CD4-positive, alpha-beta memory T cell (primary cell): ENCODE data around the gene TMEM272. TPM values are rescaled to one million over a fixed set of nuclear protein-coding genes. Genes with fewer than 3 reads are reported as not detected.

ENCODE experiments used
- CTCF ChIA-PET: fragments of 350-600 bp; sonication (Branson Sonifier 250); formaldehyde crosslinking; loops from one replicate; lab custom pipeline; 2021; ENCODE audit warnings: inconsistent platforms; ENCODE audit not compliant: partially characterized antibody; lab: Charles Lee
- POLR2A ChIA-PET: fragments of 350-600 bp; sonication (Branson Sonifier 250); formaldehyde crosslinking; loops from one replicate; lab custom pipeline; 2021; ENCODE audit not compliant: partially characterized antibody; lab: Charles Lee
- DNase-seq, 5 donors: peaks; one replicate each; pipeline versions ENCODE4 v3.0.0 to v3.0.0-alpha.2; 2020 to 2022; ENCODE audit warnings: mixed read lengths in 1 of 5
- H3K27ac ChIP-seq: one replicate; pipeline ENCODE4 v1.7.0; 2013; ENCODE audit warnings: low read depth, low read length
- H3K27me3 ChIP-seq: 2 replicates; pipeline ENCODE4 v1.7.0; 2013; ENCODE audit warnings: mild to moderate bottlenecking, low read length, moderate library complexity; ENCODE audit not compliant: insufficient read depth
- H3K36me3 ChIP-seq: 2 replicates; pipeline ENCODE4 v1.7.0; 2013; ENCODE audit warnings: mild to moderate bottlenecking, low read length, moderate library complexity; ENCODE audit not compliant: insufficient read depth
- H3K4me1 ChIP-seq: 2 replicates; pipeline ENCODE4 v1.7.0; 2013; ENCODE audit warnings: mild to moderate bottlenecking, low read length, moderate library complexity; ENCODE audit not compliant: insufficient read depth
- H3K4me3 ChIP-seq, 2 donors: one replicate each; pipeline ENCODE4 v1.7.0; 2013; ENCODE audit warnings: low read length in 2 of 2, mild to moderate bottlenecking in 1 of 2
- H3K9me3 ChIP-seq, 2 donors: one replicate each; pipeline ENCODE4 v1.7.0; 2013; ENCODE audit warnings: low read length in 2 of 2, control low read depth in 1 of 2; ENCODE audit not compliant: control insufficient read depth in 1 of 2
- H3K27ac Mint-ChIP-seq, 7 donors: one replicate each; pipeline ENCODE4 v1.8.0; 2020 to 2021; ENCODE audit warnings: mixed read lengths in 7 of 7, mild to moderate bottlenecking in 6 of 7, inconsistent platforms in 3 of 7, moderate library complexity in 3 of 7
- H3K27me3 Mint-ChIP-seq, 2 donors: one replicate each; pipeline ENCODE4 v1.8.0; 2020 to 2021; ENCODE audit warnings: mixed read lengths in 2 of 2
- H3K36me3 Mint-ChIP-seq, 2 donors: one replicate each; pipeline ENCODE4 v1.8.0; 2020 to 2021; ENCODE audit warnings: mixed read lengths in 2 of 2, inconsistent platforms in 1 of 2, mild to moderate bottlenecking in 1 of 2
- H3K4me1 Mint-ChIP-seq, 4 donors: one replicate each; pipeline ENCODE4 v1.8.0; 2020 to 2021; ENCODE audit warnings: mixed read lengths in 4 of 4, mild to moderate bottlenecking in 1 of 4
- H3K4me3 Mint-ChIP-seq, 8 donors: one replicate each; pipeline ENCODE4 v1.8.0; 2020 to 2021; ENCODE audit warnings: mixed read lengths in 8 of 8, mild to moderate bottlenecking in 7 of 8, moderate library complexity in 6 of 8, inconsistent platforms in 3 of 8
- H3K9me3 Mint-ChIP-seq, 8 donors: one replicate each; pipeline ENCODE4 v1.8.0; 2020 to 2021; ENCODE audit warnings: mixed read lengths in 8 of 8, mild to moderate bottlenecking in 5 of 8, inconsistent platforms in 3 of 8, moderate library complexity in 1 of 8
- intact Hi-C: fragments of 100-400 bp; cut with micrococcal nuclease; formaldehyde crosslinking; loops from one replicate; pipeline ENCODE4 v1.15.1; 2023
- polyA plus RNA-seq, 2 donors: library from polyadenylated mRNA; unstranded; fragments of 300-500 nt; fragmentation: Illumina TruSeq; gene quantifications; one replicate each; pipeline ENCODE4 v1.2.3, GENCODE V29; 2021
- total RNA-seq, 2 experiments: library from RNA; stranded (reverse); gene quantifications; one replicate each; pipeline ENCODE4 v1.2.3, GENCODE V29; 2021

TMEM272 gene
- total and polyA plus RNA-seq, 4 experiments from 2014 or later: 0.41 to 9.0 (median 7.9) TPM; not detected in 1

DNA sequence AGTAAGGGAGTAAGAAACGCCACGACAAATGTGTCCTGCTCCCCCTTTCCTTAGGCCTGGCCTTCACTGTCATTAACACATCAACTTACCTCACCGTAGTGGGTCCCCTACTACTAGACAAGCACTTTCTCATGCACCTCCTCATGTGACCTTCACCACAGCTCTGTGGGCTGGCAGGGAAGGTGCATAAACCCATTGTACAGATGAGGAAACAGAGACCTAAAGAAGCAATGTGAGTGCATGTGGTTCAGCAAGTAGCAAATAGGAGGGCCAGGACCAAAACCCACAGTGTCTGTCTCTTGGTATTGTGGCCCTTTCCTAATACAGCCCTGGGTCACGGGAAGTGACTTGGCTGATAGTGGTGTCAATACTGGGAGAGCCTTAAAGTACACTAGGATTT lies 22.1 kb upstream of the TMEM272 start:
- Histone ChIP-seq H3K36me3 (no peaks in the 10 kb centered on the region), H3K27me3 (no peaks in the 10 kb centered on the region), H3K4me1 (no peaks in the 10 kb centered on the region), H3K9me3 (no peaks in the 10 kb centered on the region), H3K27ac (no peak overlapping the region), H3K4me3 (no peak overlapping the region)
- peaks cover 0 to 8% (median under 1%) of the 10 kb centered on the region in 4 donors for H3K4me1 Mint-ChIP-seq
- no peaks in the 10 kb centered on the region for H3K36me3 Mint-ChIP-seq
- peaks cover 2 to 6% of the 10 kb centered on the region in 2 donors for H3K27me3 Mint-ChIP-seq
- peak overlapping the region in 1 of 8 donors; percentile 61 for H3K4me3 Mint-ChIP-seq
- POLR2A ChIA-PET: no interaction called here
- intact Hi-C loops: no loop called here
- no peak for DNase-seq
- no peak overlapping the region for H3K27ac Mint-ChIP-seq
- no peaks in the 10 kb centered on the region for H3K9me3 Mint-ChIP-seq
- CTCF ChIA-PET: interaction anchor here (1.8 kb wide), 1 partner anchor 17 kb away, joined by 6 read pairs; no protein-coding TSS in a partner anchor

DNA sequence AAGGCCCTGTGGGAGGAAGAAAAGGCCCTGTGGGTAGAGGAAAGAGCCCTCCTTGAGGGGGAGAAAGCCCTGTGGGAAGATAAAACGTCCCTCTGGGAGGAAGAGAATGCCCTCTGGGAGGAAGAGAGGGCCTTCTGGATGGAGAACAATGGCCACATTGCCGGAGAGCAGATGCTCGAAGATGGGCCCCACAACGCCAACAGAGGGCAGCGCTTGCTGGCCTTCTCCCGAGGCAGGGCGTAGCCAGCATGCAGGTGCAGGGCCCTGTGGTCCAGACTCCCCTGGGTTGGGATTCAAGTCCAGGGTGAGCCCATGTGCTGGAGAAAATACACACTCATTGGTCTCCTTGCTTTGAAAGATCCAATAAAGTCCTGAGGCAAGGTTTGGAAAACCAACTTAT lies 20.9 kb upstream of the TMEM272 start:
- Mint-ChIP-seq H3K9me3 (no peaks in the 10 kb centered on the region), H3K4me3 (no peak overlapping the region), H3K36me3 (no peaks in the 10 kb centered on the region), H3K27ac (no peak overlapping the region), H3K4me1 (peaks cover 0 to 8% (median under 1%) of the 10 kb centered on the region in 4 donors), H3K27me3 (peaks cover 2 to 6% of the 10 kb centered on the region in 2 donors)
- no peak overlapping the region for H3K4me3 ChIP-seq
- CTCF ChIA-PET: no interaction called here
- no peaks in the 10 kb centered on the region for H3K9me3 ChIP-seq
- no peaks in the 10 kb centered on the region for H3K4me1 ChIP-seq
- intact Hi-C loops: no loop called here
- H3K36me3 ChIP-seq: no peaks in the 10 kb centered on the region
- POLR2A ChIA-PET: no interaction called here
- H3K27me3 ChIP-seq: no peaks in the 10 kb centered on the region
- no peak for DNase-seq
- H3K27ac ChIP-seq: no peak overlapping the region

DNA sequence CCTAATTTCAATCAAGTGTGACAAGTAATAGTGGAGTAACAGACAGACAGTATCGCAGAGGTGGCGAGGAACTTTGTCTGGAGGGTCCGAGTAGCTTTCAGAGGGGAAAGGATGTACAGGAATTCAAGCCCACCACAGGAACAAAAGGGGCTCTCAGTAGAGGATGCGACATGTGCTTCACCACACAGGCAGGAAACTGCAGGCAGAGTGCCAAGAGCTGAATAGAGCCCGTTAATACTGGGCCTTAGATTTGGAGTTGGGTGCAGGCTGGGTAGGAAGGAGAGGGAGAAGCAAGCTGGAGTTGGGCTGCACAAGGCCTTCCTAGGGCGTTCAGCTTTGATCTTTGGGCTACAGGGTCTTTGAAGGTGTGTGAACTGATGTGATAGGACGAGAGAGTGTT lies 18.0 kb upstream of the TMEM272 start:
- intact Hi-C loops: no loop called here
- no peaks in the 10 kb centered on the region for H3K9me3 Mint-ChIP-seq
- peaks cover 0 to 8% (median under 1%) of the 10 kb centered on the region in 4 donors for H3K4me1 Mint-ChIP-seq
- ChIA-PET CTCF (interaction anchor here (0.6 kb wide), 1 partner anchor 332 kb away, joined by 3 read pairs; no protein-coding TSS in a partner anchor), POLR2A (interaction anchor here (0.9 kb wide), 1 partner anchor 11 kb away, joined by 3 read pairs; no protein-coding TSS in a partner anchor)
- peaks cover 2 to 4% of the 10 kb centered on the region in 2 donors for H3K27me3 Mint-ChIP-seq
- H3K4me3 ChIP-seq: no peak overlapping the region
- H3K27ac ChIP-seq: no peak overlapping the region
- no peak overlapping the region for H3K4me3 Mint-ChIP-seq
- no peak overlapping the region for H3K27ac Mint-ChIP-seq
- H3K9me3 ChIP-seq: no peaks in the 10 kb centered on the region
- H3K4me1 ChIP-seq: no peaks in the 10 kb centered on the region
- no peak for DNase-seq
- H3K36me3 ChIP-seq: no peaks in the 10 kb centered on the region
- no peaks in the 10 kb centered on the region for H3K27me3 ChIP-seq
- no peaks in the 10 kb centered on the region for H3K36me3 Mint-ChIP-seq

DNA sequence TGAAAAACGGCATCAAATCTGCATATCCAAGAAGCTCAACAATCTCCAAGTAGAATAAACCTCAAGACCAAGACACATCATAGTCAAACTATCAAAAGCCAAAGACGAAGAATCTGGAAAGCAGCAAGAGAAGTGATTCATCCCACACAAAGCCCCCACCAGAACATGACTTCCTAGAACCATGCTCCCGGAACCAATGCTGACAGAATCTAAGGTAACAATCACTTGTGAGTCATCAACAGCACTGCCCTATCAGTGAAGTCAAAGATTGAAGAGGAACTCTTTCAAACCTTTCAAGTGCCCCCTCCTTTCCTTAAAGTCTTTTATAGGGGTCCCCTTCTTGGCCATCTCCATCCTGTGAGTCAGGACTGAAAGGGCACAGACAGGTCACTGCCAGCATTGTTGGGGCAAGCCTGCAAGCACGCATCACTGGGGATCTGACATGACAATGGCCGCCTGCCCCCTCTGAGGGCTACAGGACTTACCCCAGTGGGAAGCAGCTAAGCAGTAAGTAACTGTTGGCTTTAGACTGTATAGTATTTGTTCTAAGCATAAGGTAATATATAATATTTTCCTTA lies 16.8 kb upstream of the TMEM272 start, which contains the start of gene CCDC70:
CCDC70 (plus strand) TSS at position 247 of the 578 bp plus-strand sequence. CDS start 3,443 bp downstream, outside the sequence.
- Mint-ChIP-seq H3K9me3 (no peaks in the 10 kb centered on the region), H3K36me3 (no peaks in the 10 kb centered on the region), H3K27ac (no peak within 1 kb of the TSS), H3K4me1 (peaks cover 0 to 8% (median under 1%) of the 10 kb centered on the region in 4 donors), H3K27me3 (peaks cover 0 to 2% of the 10 kb centered on the region in 2 donors), H3K4me3 (no peak within 1 kb of the TSS)
- Histone ChIP-seq H3K36me3 (no peaks in the 10 kb centered on the region), H3K9me3 (no peaks in the 10 kb centered on the region), H3K27me3 (no peaks in the 10 kb centered on the region), H3K4me1 (no peaks in the 10 kb centered on the region), H3K27ac (no peak within 1 kb of the TSS), H3K4me3 (no peak within 1 kb of the TSS)
- POLR2A ChIA-PET: no interaction called here
- intact Hi-C loops: no loop called here
- CTCF ChIA-PET: no interaction called here
- DNase-seq: no peak

DNA sequence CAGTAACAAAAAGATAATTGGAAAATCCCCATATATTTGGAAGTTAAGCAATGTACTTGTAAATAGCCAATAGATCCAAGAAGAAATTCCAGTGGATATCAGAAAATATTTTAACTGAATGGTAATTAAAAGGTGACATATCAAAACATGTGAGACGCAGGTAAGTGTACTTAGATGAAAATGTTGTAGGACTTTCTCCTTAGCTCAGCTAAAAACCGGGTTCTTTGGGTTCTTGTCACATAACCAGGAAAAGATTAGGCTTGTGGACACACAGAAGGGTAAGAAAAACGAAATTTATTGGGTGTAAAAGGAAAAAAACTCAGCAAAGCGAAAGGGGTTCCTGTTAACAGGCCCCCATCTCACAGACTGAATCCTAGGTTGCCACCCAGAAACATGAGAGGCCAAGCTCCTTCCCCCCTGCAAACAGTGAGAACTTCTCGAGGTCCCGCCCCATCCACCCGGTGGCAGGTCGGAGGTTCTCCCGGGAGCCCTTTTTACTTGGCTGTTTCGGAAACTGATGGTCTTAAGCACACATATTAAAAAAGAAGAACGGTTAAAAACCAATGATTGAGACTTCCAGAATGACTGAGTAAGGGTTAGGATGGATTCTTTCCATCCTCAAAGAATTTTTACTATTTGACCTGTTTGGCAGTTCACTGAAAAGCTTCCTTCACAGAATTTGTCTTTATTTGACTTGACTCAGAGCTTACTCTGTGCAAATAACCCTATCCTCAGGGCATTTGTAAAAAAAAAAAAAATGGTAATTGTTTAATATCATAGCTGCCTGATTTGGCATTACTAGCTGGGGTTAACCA lies 13.7 kb upstream of the TMEM272 start:
- Mint-ChIP-seq H3K4me1 (peaks cover 0 to 8% (median under 1%) of the 10 kb centered on the region in 4 donors), H3K4me3 (no peak overlapping the region), H3K9me3 (no peaks in the 10 kb centered on the region), H3K36me3 (no peaks in the 10 kb centered on the region), H3K27me3 (peaks cover 12 to 13% of the 10 kb centered on the region in 2 donors), H3K27ac (no peak overlapping the region)
- no peak overlapping the region for H3K27ac ChIP-seq
- ChIA-PET CTCF (interaction anchor here (1.0 kb wide), 1 partner anchor 9 kb away, joined by 4 read pairs; no protein-coding TSS in a partner anchor), POLR2A (no interaction called here)
- H3K4me1 ChIP-seq: no peaks in the 10 kb centered on the region
- intact Hi-C loops: no loop called here
- H3K4me3 ChIP-seq: no peak overlapping the region
- no peaks in the 10 kb centered on the region for H3K36me3 ChIP-seq
- no peaks in the 10 kb centered on the region for H3K9me3 ChIP-seq
- DNase-seq: no peak
- H3K27me3 ChIP-seq: no peaks in the 10 kb centered on the region

DNA sequence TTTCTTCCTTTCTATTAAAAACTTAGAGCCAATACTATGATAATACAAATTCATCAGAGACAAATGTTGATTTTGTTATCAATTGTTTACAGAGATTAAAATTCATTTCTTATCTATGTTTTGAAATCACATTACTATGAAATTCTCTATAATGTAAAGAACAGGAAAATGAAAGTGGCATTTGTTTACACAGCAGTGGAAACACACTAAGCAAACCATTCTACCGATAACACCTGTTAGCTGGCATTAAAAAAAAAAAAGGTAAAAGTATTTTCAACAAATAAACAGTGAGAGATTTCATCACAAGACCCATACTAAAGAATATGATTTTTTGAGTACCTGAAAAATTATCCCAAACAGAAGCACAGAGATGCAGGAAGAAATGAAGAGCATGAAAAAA lies 12.0 kb upstream of the TMEM272 start:
- H3K27me3 Mint-ChIP-seq: peaks cover 10 to 14% of the 10 kb centered on the region in 2 donors
- H3K9me3 Mint-ChIP-seq: no peaks in the 10 kb centered on the region
- no peaks in the 10 kb centered on the region for H3K36me3 Mint-ChIP-seq
- intact Hi-C loops: no loop called here
- Histone ChIP-seq H3K36me3 (no peaks in the 10 kb centered on the region), H3K4me1 (no peaks in the 10 kb centered on the region), H3K27ac (no peak overlapping the region), H3K9me3 (no peaks in the 10 kb centered on the region), H3K4me3 (no peak overlapping the region), H3K27me3 (no peaks in the 10 kb centered on the region)
- no peaks in the 10 kb centered on the region for H3K4me1 Mint-ChIP-seq
- H3K27ac Mint-ChIP-seq: no peak overlapping the region
- no peak overlapping the region for H3K4me3 Mint-ChIP-seq
- DNase-seq: no peak
- ChIA-PET POLR2A (no interaction called here), CTCF (no interaction called here)

DNA sequence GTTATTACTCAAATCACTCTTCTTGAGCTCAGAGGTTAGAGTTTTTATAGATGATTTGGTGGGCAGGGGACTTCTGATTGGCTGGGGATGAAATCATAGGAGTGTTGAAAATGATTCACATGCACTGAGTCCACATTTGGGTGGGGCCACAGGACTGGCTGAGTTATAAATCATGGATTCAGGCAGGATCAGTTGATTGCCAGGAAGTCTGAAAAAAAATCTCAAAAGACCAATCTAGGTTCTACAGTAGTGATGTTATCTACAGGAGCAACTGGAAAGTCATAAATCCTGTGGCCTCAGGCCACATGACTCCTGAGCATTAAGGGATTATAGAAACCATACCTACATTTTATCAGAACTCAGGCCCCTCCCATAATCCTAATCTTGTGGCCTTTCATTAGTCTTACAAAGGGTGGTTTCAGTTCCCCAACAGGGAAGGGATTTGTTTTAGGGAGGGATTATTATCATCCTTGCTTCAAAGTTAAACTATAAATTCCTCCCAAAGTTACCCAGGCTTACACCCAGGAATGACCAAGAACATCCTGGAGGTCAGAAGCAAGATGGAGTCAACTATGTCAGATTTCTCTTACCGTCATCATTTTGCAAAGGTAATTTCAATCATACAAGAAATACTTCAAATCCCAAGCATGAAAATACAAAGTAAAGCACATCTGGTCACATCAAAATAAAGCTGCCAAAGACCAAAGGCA lies 11.2 kb upstream of the TMEM272 start:
- no peaks in the 10 kb centered on the region for H3K9me3 ChIP-seq
- Mint-ChIP-seq H3K36me3 (no peaks in the 10 kb centered on the region), H3K27me3 (peaks cover 14% of the 10 kb centered on the region in 2 donors), H3K9me3 (no peaks in the 10 kb centered on the region), H3K27ac (no peak overlapping the region), H3K4me3 (no peak overlapping the region), H3K4me1 (no peaks in the 10 kb centered on the region)
- no peaks in the 10 kb centered on the region for H3K27me3 ChIP-seq
- no peak for DNase-seq
- H3K4me3 ChIP-seq: no peak overlapping the region
- no peaks in the 10 kb centered on the region for H3K4me1 ChIP-seq
- CTCF ChIA-PET: no interaction called here
- intact Hi-C loops: no loop called here
- POLR2A ChIA-PET: no interaction called here
- H3K36me3 ChIP-seq: no peaks in the 10 kb centered on the region
- H3K27ac ChIP-seq: no peak overlapping the region
